M059J (cell line): ENCODE results near the gene TATDN2. TPM values are rescaled to one million over a fixed set of nuclear protein-coding genes. Genes with fewer than 3 reads are reported as not detected.
"Not testable (repeated sequence)": the region's sequence is repeated elsewhere in the genome, so short reads cannot be mapped to it uniquely, and the experiment has no call there.

Source experiments
- DNase-seq: peaks from one replicate; pipeline ENCODE4 v3.0.0-alpha.2; 2012; ENCODE audit warnings: low read depth
- total RNA-seq: library from RNA; depleted of rRNA; stranded (reverse); fragments of >200 nt; shearing (Covaris generic); gene quantifications from 2 replicates; pipeline ENCODE4 v1.2.3, GENCODE V29; 2014

The TATDN2 gene
- total RNA-seq, 1 experiment from 2014 or later = 14.4 TPM

GRCh38 chr3:10268116-10268515, 19.9 kb downstream of the TATDN2 start:
- DNase-seq = no peak

- no peak for DNase-seq
These were observed 20.7 kb downstream of the TATDN2 start for GRCh38 chr3:10268930-10269329.

GRCh38 chr3:10269443-10269842, 21.2 kb downstream of the TATDN2 start:
- no peak for DNase-seq

GRCh38 chr3:10272476-10272875, 24.2 kb downstream of the TATDN2 start:
- DNase-seq = not testable (repeated sequence)

- no peak for DNase-seq
These were observed 24.7 kb downstream of the TATDN2 start for GRCh38 chr3:10272977-10273376.

- peak; percentile 38 for DNase-seq
These were observed 25.5 kb downstream of the TATDN2 start for GRCh38 chr3:10273702-10274305.

GRCh38 chr3:10274601-10275000, 26.3 kb downstream of the TATDN2 start:
- no peak for DNase-seq

GRCh38 chr3:10277115-10277625, 28.9 kb downstream of the TATDN2 start:
- no peak for DNase-seq

GRCh38 chr3:10278501-10278900, 30.2 kb downstream of the TATDN2 start:
- DNase-seq = no peak

GRCh38 chr3:10279384-10280176, 31.3 kb downstream of the TATDN2 start:
- no peak for DNase-seq

- DNase-seq = no peak
These were observed 31.9 kb downstream of the TATDN2 start for GRCh38 chr3:10280177-10280529.

- no peak for DNase-seq
These were observed 32.3 kb downstream of the TATDN2 start for GRCh38 chr3:10280571-10280970.

GRCh38 chr3:10281951-10282350, 33.7 kb downstream of the TATDN2 start:
- no peak for DNase-seq

GRCh38 chr3:10283638-10284037, 35.4 kb downstream of the TATDN2 start:
- DNase-seq = no peak

- DNase-seq = no peak
These were observed 36.2 kb downstream of the TATDN2 start for GRCh38 chr3:10284496-10284895.

GRCh38 chr3:10285272-10286132, 37.2 kb downstream of the TATDN2 start:
- DNase-seq = no peak

GRCh38 chr3:10286133-10286524, 37.9 kb downstream of the TATDN2 start:
- no peak for DNase-seq

- DNase-seq = peak; percentile 81
These were observed 38.5 kb downstream of the TATDN2 start for GRCh38 chr3:10286596-10287295.

GRCh38 chr3:10287936-10288574, 39.8 kb downstream of the TATDN2 start:
- no peak for DNase-seq

GRCh38 chr3:10288575-10288960, 40.3 kb downstream of the TATDN2 start:
- DNase-seq = no peak

GRCh38 chr3:10289077-10289476, 40.8 kb downstream of the TATDN2 start:
- no peak for DNase-seq
